NB4 (cell line): ENCODE measurements around the gene ATOSB.

ENCODE experiments used
- MYC ChIP-seq: IDR thresholded peaks from 2 replicates; pipeline ENCODE4 v1.6.1; 2011; ENCODE audit warnings: low read depth, low read length
- POLR2A ChIP-seq: IDR thresholded peaks from 2 replicates; pipeline ENCODE4 v1.6.1; 2011; ENCODE audit warnings: mild to moderate bottlenecking; ENCODE audit not compliant: insufficient read length; ENCODE audit errors: extremely low read depth
- TF ChIP-seq, protein P1 (sequence below): IDR thresholded peaks from one replicate; pipeline ENCODE4 v1.5.1; 2012; ENCODE audit warnings: low read depth, low read length
- TF ChIP-seq, protein P2 (sequence below): IDR thresholded peaks from 2 replicates; pipeline ENCODE4 v1.6.1; 2011; ENCODE audit warnings: low read depth, low read length

- TF ChIP-seq, protein P1, sequence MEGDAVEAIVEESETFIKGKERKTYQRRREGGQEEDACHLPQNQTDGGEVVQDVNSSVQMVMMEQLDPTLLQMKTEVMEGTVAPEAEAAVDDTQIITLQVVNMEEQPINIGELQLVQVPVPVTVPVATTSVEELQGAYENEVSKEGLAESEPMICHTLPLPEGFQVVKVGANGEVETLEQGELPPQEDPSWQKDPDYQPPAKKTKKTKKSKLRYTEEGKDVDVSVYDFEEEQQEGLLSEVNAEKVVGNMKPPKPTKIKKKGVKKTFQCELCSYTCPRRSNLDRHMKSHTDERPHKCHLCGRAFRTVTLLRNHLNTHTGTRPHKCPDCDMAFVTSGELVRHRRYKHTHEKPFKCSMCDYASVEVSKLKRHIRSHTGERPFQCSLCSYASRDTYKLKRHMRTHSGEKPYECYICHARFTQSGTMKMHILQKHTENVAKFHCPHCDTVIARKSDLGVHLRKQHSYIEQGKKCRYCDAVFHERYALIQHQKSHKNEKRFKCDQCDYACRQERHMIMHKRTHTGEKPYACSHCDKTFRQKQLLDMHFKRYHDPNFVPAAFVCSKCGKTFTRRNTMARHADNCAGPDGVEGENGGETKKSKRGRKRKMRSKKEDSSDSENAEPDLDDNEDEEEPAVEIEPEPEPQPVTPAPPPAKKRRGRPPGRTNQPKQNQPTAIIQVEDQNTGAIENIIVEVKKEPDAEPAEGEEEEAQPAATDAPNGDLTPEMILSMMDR, result no peak
- TF ChIP-seq, protein P2, sequence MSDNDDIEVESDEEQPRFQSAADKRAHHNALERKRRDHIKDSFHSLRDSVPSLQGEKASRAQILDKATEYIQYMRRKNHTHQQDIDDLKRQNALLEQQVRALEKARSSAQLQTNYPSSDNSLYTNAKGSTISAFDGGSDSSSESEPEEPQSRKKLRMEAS, result no peak
- TF ChIP-seq POLR2A (no peak), MYC (no peak)
Observed at GRCh38 chr9:35136866-35137265, 21.2 kb upstream of the ATOSB start.
